ENCODE results near the gene FNDC5.

DNA sequence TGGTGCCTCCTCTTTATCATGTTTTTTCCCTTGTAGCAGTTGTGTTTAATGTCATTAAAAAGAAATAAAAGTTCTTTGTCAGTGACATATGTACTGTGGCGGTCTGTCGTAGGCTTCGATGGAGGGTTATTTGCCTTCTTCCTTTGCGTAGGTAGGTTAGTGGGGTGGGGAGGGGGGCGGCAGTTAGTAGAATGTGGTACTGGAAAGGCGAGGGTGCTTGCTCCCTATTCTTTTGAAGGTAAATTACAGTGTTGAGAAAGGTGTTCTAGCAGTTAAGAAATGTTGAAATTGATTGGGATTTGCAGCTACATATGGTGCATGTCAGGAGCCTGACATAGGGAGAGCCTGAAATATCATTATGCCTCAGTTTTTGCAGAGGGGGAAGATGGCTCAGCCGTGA lies 11.9 kb downstream of the FNDC5 start:
- TF ChIP-seq EGR1 (conservative IDR thresholded peaks at IDR 0.05), result no peak
- TF ChIP-seq POLR2A (conservative IDR thresholded peaks at IDR 0.05), result no peak
- TF ChIP-seq, protein P1, sequence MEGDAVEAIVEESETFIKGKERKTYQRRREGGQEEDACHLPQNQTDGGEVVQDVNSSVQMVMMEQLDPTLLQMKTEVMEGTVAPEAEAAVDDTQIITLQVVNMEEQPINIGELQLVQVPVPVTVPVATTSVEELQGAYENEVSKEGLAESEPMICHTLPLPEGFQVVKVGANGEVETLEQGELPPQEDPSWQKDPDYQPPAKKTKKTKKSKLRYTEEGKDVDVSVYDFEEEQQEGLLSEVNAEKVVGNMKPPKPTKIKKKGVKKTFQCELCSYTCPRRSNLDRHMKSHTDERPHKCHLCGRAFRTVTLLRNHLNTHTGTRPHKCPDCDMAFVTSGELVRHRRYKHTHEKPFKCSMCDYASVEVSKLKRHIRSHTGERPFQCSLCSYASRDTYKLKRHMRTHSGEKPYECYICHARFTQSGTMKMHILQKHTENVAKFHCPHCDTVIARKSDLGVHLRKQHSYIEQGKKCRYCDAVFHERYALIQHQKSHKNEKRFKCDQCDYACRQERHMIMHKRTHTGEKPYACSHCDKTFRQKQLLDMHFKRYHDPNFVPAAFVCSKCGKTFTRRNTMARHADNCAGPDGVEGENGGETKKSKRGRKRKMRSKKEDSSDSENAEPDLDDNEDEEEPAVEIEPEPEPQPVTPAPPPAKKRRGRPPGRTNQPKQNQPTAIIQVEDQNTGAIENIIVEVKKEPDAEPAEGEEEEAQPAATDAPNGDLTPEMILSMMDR (IDR thresholded peaks at IDR 0.05 in 2 of 3, conservative IDR thresholded peaks at IDR 0.05 in 1 of 3; ENCODE audit: insufficient read depth in 2 of 3, low read depth in 1 of 3, low read length in 3 of 3), result no peak
- TF ChIP-seq, protein P2, sequence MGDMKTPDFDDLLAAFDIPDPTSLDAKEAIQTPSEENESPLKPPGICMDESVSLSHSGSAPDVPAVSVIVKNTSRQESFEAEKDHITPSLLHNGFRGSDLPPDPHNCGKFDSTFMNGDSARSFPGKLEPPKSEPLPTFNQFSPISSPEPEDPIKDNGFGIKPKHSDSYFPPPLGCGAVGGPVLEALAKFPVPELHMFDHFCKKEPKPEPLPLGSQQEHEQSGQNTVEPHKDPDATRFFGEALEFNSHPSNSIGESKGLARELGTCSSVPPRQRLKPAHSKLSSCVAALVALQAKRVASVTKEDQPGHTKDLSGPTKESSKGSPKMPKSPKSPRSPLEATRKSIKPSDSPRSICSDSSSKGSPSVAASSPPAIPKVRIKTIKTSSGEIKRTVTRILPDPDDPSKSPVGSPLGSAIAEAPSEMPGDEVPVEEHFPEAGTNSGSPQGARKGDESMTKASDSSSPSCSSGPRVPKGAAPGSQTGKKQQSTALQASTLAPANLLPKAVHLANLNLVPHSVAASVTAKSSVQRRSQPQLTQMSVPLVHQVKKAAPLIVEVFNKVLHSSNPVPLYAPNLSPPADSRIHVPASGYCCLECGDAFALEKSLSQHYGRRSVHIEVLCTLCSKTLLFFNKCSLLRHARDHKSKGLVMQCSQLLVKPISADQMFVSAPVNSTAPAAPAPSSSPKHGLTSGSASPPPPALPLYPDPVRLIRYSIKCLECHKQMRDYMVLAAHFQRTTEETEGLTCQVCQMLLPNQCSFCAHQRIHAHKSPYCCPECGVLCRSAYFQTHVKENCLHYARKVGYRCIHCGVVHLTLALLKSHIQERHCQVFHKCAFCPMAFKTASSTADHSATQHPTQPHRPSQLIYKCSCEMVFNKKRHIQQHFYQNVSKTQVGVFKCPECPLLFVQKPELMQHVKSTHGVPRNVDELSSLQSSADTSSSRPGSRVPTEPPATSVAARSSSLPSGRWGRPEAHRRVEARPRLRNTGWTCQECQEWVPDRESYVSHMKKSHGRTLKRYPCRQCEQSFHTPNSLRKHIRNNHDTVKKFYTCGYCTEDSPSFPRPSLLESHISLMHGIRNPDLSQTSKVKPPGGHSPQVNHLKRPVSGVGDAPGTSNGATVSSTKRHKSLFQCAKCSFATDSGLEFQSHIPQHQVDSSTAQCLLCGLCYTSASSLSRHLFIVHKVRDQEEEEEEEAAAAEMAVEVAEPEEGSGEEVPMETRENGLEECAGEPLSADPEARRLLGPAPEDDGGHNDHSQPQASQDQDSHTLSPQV (IDR thresholded peaks at IDR 0.05), result no peak
- TF ChIP-seq ZNF217 (CRISPR knock-in tag; IDR thresholded peaks at IDR 0.05), result no peak
- TF ChIP-seq, protein P3, sequence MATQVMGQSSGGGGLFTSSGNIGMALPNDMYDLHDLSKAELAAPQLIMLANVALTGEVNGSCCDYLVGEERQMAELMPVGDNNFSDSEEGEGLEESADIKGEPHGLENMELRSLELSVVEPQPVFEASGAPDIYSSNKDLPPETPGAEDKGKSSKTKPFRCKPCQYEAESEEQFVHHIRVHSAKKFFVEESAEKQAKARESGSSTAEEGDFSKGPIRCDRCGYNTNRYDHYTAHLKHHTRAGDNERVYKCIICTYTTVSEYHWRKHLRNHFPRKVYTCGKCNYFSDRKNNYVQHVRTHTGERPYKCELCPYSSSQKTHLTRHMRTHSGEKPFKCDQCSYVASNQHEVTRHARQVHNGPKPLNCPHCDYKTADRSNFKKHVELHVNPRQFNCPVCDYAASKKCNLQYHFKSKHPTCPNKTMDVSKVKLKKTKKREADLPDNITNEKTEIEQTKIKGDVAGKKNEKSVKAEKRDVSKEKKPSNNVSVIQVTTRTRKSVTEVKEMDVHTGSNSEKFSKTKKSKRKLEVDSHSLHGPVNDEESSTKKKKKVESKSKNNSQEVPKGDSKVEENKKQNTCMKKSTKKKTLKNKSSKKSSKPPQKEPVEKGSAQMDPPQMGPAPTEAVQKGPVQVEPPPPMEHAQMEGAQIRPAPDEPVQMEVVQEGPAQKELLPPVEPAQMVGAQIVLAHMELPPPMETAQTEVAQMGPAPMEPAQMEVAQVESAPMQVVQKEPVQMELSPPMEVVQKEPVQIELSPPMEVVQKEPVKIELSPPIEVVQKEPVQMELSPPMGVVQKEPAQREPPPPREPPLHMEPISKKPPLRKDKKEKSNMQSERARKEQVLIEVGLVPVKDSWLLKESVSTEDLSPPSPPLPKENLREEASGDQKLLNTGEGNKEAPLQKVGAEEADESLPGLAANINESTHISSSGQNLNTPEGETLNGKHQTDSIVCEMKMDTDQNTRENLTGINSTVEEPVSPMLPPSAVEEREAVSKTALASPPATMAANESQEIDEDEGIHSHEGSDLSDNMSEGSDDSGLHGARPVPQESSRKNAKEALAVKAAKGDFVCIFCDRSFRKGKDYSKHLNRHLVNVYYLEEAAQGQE (IDR thresholded peaks at IDR 0.05; ENCODE audit: borderline replicate concordance), result no peak
- TF ChIP-seq, protein P3 (CRISPR knock-in tag; IDR thresholded peaks at IDR 0.05; ENCODE audit: low read depth), result no peak
- no peak for TF ChIP-seq RAD21 (CRISPR knock-in tag; conservative IDR thresholded peaks at IDR 0.05 in 1 of 2, IDR thresholded peaks at IDR 0.05 in 1 of 2)
- TF ChIP-seq POLR2AphosphoS5 (IDR thresholded peaks at IDR 0.05; ENCODE audit: control insufficient read depth, insufficient read depth, low read depth, low read length), result no peak
- TF ChIP-seq, protein P4, sequence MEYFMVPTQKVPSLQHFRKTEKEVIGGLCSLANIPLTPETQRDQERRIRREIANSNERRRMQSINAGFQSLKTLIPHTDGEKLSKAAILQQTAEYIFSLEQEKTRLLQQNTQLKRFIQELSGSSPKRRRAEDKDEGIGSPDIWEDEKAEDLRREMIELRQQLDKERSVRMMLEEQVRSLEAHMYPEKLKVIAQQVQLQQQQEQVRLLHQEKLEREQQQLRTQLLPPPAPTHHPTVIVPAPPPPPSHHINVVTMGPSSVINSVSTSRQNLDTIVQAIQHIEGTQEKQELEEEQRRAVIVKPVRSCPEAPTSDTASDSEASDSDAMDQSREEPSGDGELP (CRISPR knock-in tag; IDR thresholded peaks at IDR 0.05; ENCODE audit: borderline replicate concordance), result no peak
- no peak for TF ChIP-seq PCBP1 (IDR thresholded peaks at IDR 0.05; ENCODE audit: low read depth, low read length, poor library complexity, severe bottlenecking)

Measured in K562 (cell line).